ENCODE measurements around the gene PTTG1IP. TPM values are rescaled to one million over a fixed set of nuclear protein-coding genes. Genes with fewer than 3 reads are reported as not detected.
A peak's percentile ranks its signal among the peaks of the same experiment; 100 is the strongest.

PTTG1IP gene
- total RNA-seq, 4 donors from 2014 or later: 157 to 552 (median 288) TPM

GRCh38 chr21:44912158-44912473 lies 38.6 kb upstream of the PTTG1IP start:
- WGBS, 2 donors (ENCODE audit: low coverage in 1 of 2): 34% methylated on average over 7 of the region's 8 CpGs; no CpG with 5 or more reads in 1 of the 2 donors
- in situ Hi-C loops (cut with MboI; ENCODE audit: low pct_ligation_motif_present in 1 of 4, low pct_unique_long_range_greater_than_20kb in 1 of 4, low sequenced_read_pairs in 3 of 4): no loop called here

GRCh38 chr21:44911384-44912157 lies 38.1 kb upstream of the PTTG1IP start:
- TF ChIP-seq POLR2AphosphoS5 (IDR thresholded peaks at IDR 0.05): peak in 1 of 3 donors; percentile 48
- TF ChIP-seq EP300 (IDR thresholded peaks at IDR 0.05; ENCODE audit: low read depth): no peak
- peak; percentile 44 to 83 (median 69) for TF ChIP-seq CTCF (IDR thresholded peaks at IDR 0.05)
- TF ChIP-seq POLR2A (IDR thresholded peaks at IDR 0.05): no peak
- H3K27ac ChIP-seq: peak overlapping the region; percentile 49 to 82 (median 66)
- in situ Hi-C loops (cut with MboI; ENCODE audit: low pct_ligation_motif_present in 1 of 4, low pct_unique_long_range_greater_than_20kb in 1 of 4, low sequenced_read_pairs in 3 of 4) (no loop called here), intact Hi-C loops (cut with DNase I; ENCODE audit: low total_unique reads) (no loop called here)
- peak; percentile 90 for DNase-seq
- no peaks in the 10 kb centered on the region for H3K36me3 ChIP-seq
- no peaks in the 10 kb centered on the region for H3K9me3 ChIP-seq
- H3K27me3 ChIP-seq: no peaks in the 10 kb centered on the region
- no peak overlapping the region for H3K4me3 ChIP-seq
- peaks cover 10 to 48% (median 33%) of the 10 kb centered on the region in 4 donors for H3K4me1 ChIP-seq
- 33% methylated on average over 18 of the region's 19 CpGs; no CpG with 5 or more reads in 1 of the 2 donors for WGBS, 2 donors (ENCODE audit: low coverage in 1 of 2)

More at GRCh38 chr21:44912158-44912473, 38.6 kb upstream of the PTTG1IP start:
- no peaks in the 10 kb centered on the region for H3K9me3 ChIP-seq
- peaks cover 10 to 54% (median 33%) of the 10 kb centered on the region in 4 donors for H3K4me1 ChIP-seq
- no peak overlapping the region for H3K4me3 ChIP-seq
- no peak for DNase-seq
- peak overlapping the region; percentile 49 to 82 (median 66) for H3K27ac ChIP-seq
- H3K36me3 ChIP-seq: no peaks in the 10 kb centered on the region
- no peak for TF ChIP-seq CTCF (IDR thresholded peaks at IDR 0.05)
- TF ChIP-seq EP300 (IDR thresholded peaks at IDR 0.05; ENCODE audit: low read depth): no peak
- TF ChIP-seq POLR2A (IDR thresholded peaks at IDR 0.05): no peak
- TF ChIP-seq POLR2AphosphoS5 (IDR thresholded peaks at IDR 0.05): no peak
- no peaks in the 10 kb centered on the region for H3K27me3 ChIP-seq
- intact Hi-C loops (cut with DNase I; ENCODE audit: low total_unique reads): no loop called here

DNA sequence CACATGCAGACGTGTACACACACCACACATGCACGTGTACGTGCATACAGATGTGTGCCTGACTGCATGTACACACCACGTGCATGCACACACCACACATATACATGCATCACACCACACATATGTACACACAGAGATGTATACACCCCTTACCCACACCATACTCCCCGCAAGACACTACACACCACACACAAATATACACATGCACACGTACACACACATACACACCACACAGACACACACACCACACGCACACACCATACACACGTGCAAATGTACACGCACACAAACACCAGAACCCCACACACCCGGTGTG lies 37.5 kb upstream of the PTTG1IP start:
- Histone ChIP-seq H3K4me1 (peaks cover 10 to 46% (median 32%) of the 10 kb centered on the region in 4 donors), H3K4me3 (no peak overlapping the region), H3K9me3 (no peaks in the 10 kb centered on the region), H3K27me3 (no peaks in the 10 kb centered on the region), H3K27ac (peak overlapping the region; percentile 49 to 82 (median 66)), H3K36me3 (no peaks in the 10 kb centered on the region)
- in situ Hi-C loops (cut with MboI; ENCODE audit: low pct_ligation_motif_present in 1 of 4, low pct_unique_long_range_greater_than_20kb in 1 of 4, low sequenced_read_pairs in 3 of 4): no loop called here
- DNase-seq: no peak
- intact Hi-C loops (cut with DNase I; ENCODE audit: low total_unique reads): no loop called here
- WGBS, 2 donors (ENCODE audit: low coverage in 1 of 2): 64% methylated on average over 10 of the region's 10 CpGs; no CpG with 5 or more reads in 1 of the 2 donors
- TF ChIP-seq POLR2A (IDR thresholded peaks at IDR 0.05) (no peak), EP300 (IDR thresholded peaks at IDR 0.05; ENCODE audit: low read depth) (no peak), CTCF (IDR thresholded peaks at IDR 0.05) (no peak), POLR2AphosphoS5 (IDR thresholded peaks at IDR 0.05) (no peak)

- H3K27me3 ChIP-seq: no peaks in the 10 kb centered on the region
- WGBS, 2 donors (ENCODE audit: low coverage in 1 of 2): 79% methylated on average over 26 of the region's 27 CpGs; no CpG with 5 or more reads in 1 of the 2 donors
- H3K27ac ChIP-seq: peak overlapping the region in 3 of 4 donors; percentile 58 to 82 (median 74)
- H3K4me1 ChIP-seq: peaks cover 10 to 46% (median 32%) of the 10 kb centered on the region in 4 donors
- intact Hi-C loops (cut with DNase I; ENCODE audit: low total_unique reads) (no loop called here), in situ Hi-C loops (cut with MboI; ENCODE audit: low pct_ligation_motif_present in 1 of 4, low pct_unique_long_range_greater_than_20kb in 1 of 4, low sequenced_read_pairs in 3 of 4) (no loop called here)
- H3K36me3 ChIP-seq: no peaks in the 10 kb centered on the region
- no peak overlapping the region for H3K4me3 ChIP-seq
- DNase-seq: no peak
- no peaks in the 10 kb centered on the region for H3K9me3 ChIP-seq
- no peak for TF ChIP-seq CTCF (IDR thresholded peaks at IDR 0.05)
Measured at GRCh38 chr21:44910229-44911067, 37.0 kb upstream of the PTTG1IP start.

Measured in transverse colon (tissue), 4 donors.